Ectodermal cell (in vitro differentiated cells): Measurements from ENCODE around the gene C13orf46.

Experiments used
- H3K27ac ChIP-seq: 2 replicates; pipeline ENCODE4 v1.7.0; 2013; ENCODE audit warnings: mild to moderate bottlenecking, low read depth, low read length; ENCODE audit not compliant: insufficient read depth, poor library complexity, severe bottlenecking
- H3K27me3 ChIP-seq: 2 replicates; pipeline ENCODE4 v1.7.0; 2013; ENCODE audit warnings: mild to moderate bottlenecking, low read length; ENCODE audit not compliant: insufficient read depth, control insufficient read depth, poor library complexity, severe bottlenecking
- H3K36me3 ChIP-seq: one replicate; pipeline ENCODE4 v1.7.0; 2013; ENCODE audit warnings: low read length; ENCODE audit not compliant: control insufficient read depth, insufficient read depth
- H3K4me1 ChIP-seq: one replicate; pipeline ENCODE4 v1.7.0; 2013; ENCODE audit warnings: low read length; ENCODE audit not compliant: control insufficient read depth, insufficient read depth
- H3K4me3 ChIP-seq: 2 replicates; pipeline ENCODE4 v1.7.0; 2013; ENCODE audit warnings: low read depth, low read length, control low read depth; ENCODE audit not compliant: insufficient read depth
- H3K9me3 ChIP-seq: 2 replicates; pipeline ENCODE4 v1.7.0; 2013; ENCODE audit warnings: mild to moderate bottlenecking, low read length, moderate library complexity; ENCODE audit not compliant: control insufficient read depth
- WGBS, 2 experiments: methylation state at CpG; one replicate each; pipeline ENCODE4 v1.1.7; 2013; ENCODE audit warnings: missing lambda C conversion rate in 2 of 2; 5-methylcytosine and 5-hydroxymethylcytosine counted together

Gene C13orf46

GRCh38 chr13:113953561-113953960 is 20.3 kb downstream of the C13orf46 start:
- Histone ChIP-seq H3K27ac (no peak overlapping the region), H3K9me3 (no peaks in the 10 kb centered on the region), H3K4me3 (no peak overlapping the region), H3K27me3 (no peaks in the 10 kb centered on the region), H3K4me1 (no peaks in the 10 kb centered on the region), H3K36me3 (no peaks in the 10 kb centered on the region)
- WGBS, 2 experiments, result 94% methylated on average over 16 of the region's 16 CpGs

GRCh38 chr13:113952983-113953520 is 20.8 kb downstream of the C13orf46 start:
- Histone ChIP-seq H3K36me3 (no peaks in the 10 kb centered on the region), H3K27me3 (no peaks in the 10 kb centered on the region), H3K9me3 (no peaks in the 10 kb centered on the region), H3K4me1 (no peaks in the 10 kb centered on the region), H3K4me3 (no peak overlapping the region), H3K27ac (no peak overlapping the region)
- WGBS, 2 experiments, result 93 to 94% methylated on average over 18 of the region's 18 CpGs

DNA sequence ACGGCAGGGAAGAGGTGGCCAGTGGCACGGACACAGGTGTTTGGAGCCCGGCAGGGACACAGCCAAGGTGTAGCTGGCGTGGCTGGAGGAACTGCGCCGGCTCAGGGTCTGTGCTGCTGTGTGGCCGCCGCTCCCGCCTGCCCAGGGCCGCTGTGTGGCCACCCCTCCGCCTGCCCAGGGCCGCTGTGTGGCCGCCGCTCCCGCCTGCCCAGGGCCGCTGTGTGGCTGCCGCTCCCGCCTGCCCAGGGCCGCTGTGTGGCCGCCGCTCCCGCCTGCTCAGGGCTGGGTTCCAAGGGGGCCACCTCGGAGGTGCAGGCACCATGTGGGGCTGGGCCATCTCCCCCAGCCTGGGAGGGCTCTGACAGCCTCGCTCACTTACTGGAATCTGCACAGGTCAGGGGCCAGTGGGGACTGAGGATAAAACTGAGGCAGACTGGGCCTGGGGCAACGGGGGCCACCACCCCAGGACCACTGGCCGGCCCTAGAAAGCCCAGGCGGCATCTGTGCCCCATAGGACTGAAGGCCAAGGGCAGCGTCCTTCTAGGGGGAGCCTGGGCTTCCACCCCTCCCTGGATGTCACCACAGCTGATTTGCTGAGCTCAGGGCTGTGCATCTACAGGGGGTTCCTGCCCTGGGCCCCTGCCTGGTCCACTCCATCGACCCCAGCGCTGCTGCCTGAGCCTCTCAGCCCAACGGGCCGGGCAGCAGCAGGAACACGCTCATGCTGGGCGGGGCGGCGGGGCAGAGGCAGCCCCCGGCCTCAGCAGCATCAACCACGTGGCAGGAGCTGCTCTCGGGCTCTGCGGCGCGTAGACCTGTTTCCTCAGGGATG is 21.5 kb downstream of the C13orf46 start:
- 94% methylated on average over 42 of the region's 42 CpGs for WGBS, 2 experiments
- H3K4me1 ChIP-seq, result no peaks in the 10 kb centered on the region
- no peaks in the 10 kb centered on the region for H3K27me3 ChIP-seq
- H3K27ac ChIP-seq, result no peak overlapping the region
- no peaks in the 10 kb centered on the region for H3K9me3 ChIP-seq
- H3K36me3 ChIP-seq, result no peaks in the 10 kb centered on the region
- H3K4me3 ChIP-seq, result no peak overlapping the region

DNA sequence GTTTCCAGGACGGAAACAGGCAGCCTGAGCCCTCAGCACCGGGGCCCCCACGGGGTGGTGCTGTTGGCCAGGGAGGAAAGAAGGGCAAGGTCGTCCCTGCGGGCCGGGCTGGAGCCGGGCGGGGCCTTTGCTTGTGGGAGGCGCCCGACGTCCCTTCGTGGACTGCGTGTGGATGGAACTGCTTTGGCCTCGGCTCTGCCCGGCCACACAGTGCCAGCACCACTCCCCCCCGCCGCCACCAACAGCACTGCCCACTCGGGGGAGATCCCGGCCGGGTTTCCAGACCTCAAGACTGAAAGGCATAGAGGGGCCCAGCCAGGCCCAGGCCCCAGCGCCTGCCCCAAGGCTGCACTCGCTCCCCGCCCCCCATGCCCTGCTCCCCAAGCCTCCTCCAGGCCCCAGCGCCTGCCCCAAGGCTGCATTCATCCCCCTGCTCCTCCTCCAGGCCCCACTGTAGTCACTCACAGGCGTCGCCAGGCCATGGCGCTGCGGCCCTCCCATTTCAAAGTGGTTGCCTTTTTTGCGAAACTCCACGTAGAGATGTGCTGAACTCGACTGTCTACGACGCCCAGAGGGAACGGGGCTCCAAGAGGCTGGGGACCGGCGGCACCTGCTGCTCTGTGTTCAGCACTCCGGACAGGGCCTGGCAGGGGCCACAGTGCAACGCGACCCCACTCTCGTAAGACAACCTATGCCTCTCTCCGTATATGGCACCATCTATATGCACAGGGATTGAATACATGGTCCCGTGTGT is 22.5 kb downstream of the C13orf46 start:
- Histone ChIP-seq H3K4me3 (no peak overlapping the region), H3K36me3 (no peaks in the 10 kb centered on the region), H3K9me3 (no peaks in the 10 kb centered on the region), H3K27me3 (no peaks in the 10 kb centered on the region), H3K4me1 (no peaks in the 10 kb centered on the region), H3K27ac (no peak overlapping the region)
- WGBS, 2 experiments, result 67 to 68% methylated on average over 42 of the region's 42 CpGs

DNA sequence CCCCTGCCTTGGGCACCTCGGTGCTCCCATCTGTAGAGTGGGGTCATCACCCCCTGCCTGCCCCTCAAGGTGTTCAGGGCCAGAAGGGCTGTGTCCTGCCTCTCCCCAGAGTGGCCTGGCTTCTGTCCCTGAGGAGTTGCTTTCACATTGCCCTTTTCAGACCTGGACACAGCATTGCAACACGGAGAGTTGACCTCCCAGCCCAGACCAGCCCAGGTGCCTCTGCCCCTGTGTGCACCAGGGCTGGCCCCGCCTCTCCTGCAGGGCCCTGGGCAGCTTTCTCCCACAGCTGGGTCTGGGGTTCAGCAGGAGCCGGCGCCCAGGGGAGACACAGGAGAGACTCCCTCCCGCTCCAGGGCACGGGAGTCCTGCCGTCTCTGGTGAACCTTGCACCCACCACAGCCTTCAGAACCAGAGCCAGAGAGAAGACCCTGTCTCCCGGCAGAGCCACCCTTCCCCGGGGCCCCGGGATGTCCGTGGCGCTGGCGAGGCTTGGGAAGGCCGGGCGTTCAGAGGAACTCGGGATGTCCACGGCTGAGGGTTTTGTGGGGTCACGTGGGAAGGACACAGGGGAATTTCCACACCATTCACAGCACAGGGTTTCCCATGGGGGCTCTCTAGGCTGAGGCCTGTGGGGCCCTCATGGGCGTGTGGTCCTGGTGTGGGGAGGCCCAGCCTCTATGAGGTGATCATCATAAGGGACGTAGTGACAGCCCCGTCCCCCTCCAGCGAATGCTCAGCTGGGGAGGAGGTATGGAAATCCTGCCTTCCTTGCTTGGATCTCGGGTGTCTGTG is 23.2 kb downstream of the C13orf46 start:
- WGBS, 2 experiments, result 83 to 84% methylated on average over 24 of the region's 24 CpGs
- no peaks in the 10 kb centered on the region for H3K27me3 ChIP-seq
- H3K4me3 ChIP-seq, result no peak overlapping the region
- H3K27ac ChIP-seq, result no peak overlapping the region
- no peaks in the 10 kb centered on the region for H3K4me1 ChIP-seq
- no peaks in the 10 kb centered on the region for H3K9me3 ChIP-seq
- no peaks in the 10 kb centered on the region for H3K36me3 ChIP-seq

GRCh38 chr13:113949546-113949945 is 24.3 kb downstream of the C13orf46 start:
- Histone ChIP-seq H3K27ac (no peak overlapping the region), H3K4me3 (no peak overlapping the region), H3K27me3 (no peaks in the 10 kb centered on the region), H3K4me1 (no peaks in the 10 kb centered on the region), H3K36me3 (no peaks in the 10 kb centered on the region), H3K9me3 (no peaks in the 10 kb centered on the region)
- WGBS, 2 experiments, result 85 to 91% methylated on average over 5 of the region's 5 CpGs

DNA sequence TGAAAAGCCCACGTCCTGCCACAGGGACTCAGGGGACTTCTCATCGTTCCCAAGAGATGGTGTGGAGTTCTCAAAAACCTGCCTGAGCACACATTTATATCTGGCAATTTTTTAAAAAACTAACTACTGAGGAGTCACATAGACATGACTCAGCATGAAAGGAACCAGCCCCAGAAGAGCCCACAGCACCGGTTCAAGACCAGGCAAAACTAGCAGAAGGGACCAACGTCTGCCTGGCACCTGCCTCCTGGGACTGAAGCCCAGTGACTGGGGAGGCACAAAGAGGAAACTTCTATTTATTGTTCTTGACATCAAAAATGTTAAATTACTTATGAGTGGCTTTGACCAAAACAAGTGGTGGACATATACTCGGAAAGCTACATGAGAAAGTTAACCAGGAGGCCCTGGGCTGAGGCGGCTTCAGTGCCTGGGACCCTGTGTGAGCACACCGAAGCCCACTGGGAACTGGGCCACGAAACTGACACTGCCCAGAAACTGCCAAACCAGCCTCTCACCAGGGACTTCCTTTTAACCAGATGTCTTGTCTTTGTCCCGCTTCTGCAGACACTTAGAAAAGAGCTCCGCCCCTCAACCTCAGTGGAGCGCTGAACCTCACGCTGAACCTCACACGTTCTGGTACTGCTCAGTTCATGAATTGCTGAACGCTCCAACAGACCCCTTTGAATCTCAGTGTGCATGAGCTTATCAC is 25.7 kb downstream of the C13orf46 start:
- H3K9me3 ChIP-seq, result no peaks in the 10 kb centered on the region
- no peaks in the 10 kb centered on the region for H3K27me3 ChIP-seq
- 92% methylated on average over 14 of the region's 14 CpGs for WGBS, 2 experiments
- H3K4me1 ChIP-seq, result no peaks in the 10 kb centered on the region
- no peak overlapping the region for H3K27ac ChIP-seq
- H3K4me3 ChIP-seq, result no peak overlapping the region
- H3K36me3 ChIP-seq, result no peaks in the 10 kb centered on the region

DNA sequence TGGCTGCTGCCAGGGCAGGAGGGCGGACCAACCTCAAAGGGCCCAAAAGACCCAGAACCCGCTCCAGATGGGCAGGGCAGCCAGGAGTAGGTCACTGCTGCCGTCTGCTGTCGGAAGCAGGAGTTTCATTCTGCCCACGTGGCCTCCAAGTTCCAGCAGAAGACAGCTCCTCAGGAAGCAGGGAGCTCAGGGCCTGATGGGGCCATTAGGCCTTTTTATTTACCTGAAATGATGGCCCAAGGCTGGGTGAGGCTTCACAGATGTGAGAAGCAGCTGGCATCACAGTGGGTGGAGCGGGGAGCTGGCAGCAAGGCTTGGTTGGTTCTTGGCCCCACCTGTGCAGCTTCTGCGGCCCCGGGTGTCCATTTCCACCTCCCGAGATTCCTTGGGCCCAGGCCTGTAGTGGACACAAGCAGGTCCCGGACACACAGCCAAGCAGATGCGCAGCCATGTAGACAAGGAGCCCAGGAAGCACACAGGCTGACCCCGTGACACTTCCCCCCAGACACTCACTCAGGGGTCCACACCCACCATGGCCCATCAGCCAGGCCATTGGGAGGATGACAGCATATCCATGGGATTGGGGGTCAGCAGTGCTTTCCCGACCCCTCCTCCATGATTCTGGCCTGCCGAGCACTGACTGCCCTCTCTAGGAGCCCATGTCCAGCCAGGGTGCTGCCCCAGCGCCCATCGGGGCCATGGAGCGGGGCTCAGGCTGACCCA is 26.4 kb downstream of the C13orf46 start:
- Histone ChIP-seq H3K9me3 (no peaks in the 10 kb centered on the region), H3K4me1 (no peaks in the 10 kb centered on the region), H3K4me3 (no peak overlapping the region), H3K27ac (no peak overlapping the region), H3K27me3 (no peaks in the 10 kb centered on the region), H3K36me3 (no peaks in the 10 kb centered on the region)
- WGBS, 2 experiments, result 86 to 87% methylated on average over 17 of the region's 17 CpGs
